ENCODE data around the gene CDH5.

- no peak for TF ChIP-seq POLR2A (IDR thresholded peaks at IDR 0.05)
- TF ChIP-seq CTCF (IDR thresholded peaks at IDR 0.05), result no peak
- no peak for TF ChIP-seq POLR2AphosphoS5 (IDR thresholded peaks at IDR 0.05)
These were observed 13.4 kb upstream of the CDH5 start for GRCh38 chr16:66353055-66353454.

Data from transverse colon (tissue), 4 donors.